SK-N-MC (cell line): ENCODE data around the gene HLA-A.

Experiments
- EZH2 ChIP-seq: fragments of 200-600 bp; sonication (generic); IDR thresholded peaks from one replicate; pipeline ENCODE4 v1.6.1; 2017; ENCODE audit warnings: antibody characterized with exemption
- FOXP2 ChIP-seq: optimal IDR thresholded peaks from 2 replicates; pipeline ENCODE3; 2011; ENCODE audit warnings: mild to moderate bottlenecking, moderate library complexity; ENCODE audit not compliant: insufficient read depth; ENCODE audit errors: extremely low read length, control extremely low read depth
- POLR2AphosphoS5 ChIP-seq: IDR thresholded peaks from 2 replicates; pipeline ENCODE4 v1.6.1; 2012; ENCODE audit warnings: mild to moderate bottlenecking, low read depth, low read length, borderline replicate concordance

DNA sequence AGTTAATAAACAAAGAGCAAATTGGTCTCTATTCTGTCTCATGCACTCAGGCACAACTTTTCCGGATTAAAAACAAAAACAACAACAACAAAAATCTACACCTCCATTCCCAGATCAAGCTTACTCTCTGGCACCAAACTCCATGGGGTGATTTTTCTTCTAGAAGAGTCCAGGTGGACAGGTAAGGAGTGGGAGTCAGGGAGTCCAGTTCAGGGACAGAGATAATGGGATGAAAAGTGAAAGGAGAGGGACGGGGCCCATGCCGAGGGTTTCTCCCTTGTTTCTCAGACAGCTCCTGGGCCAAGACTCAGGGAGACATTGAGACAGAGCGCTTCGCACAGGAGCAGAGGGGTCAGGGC lies 437 bp upstream of the HLA-A start:
- TF ChIP-seq POLR2AphosphoS5: no peak
- no peak for TF ChIP-seq EZH2
- TF ChIP-seq FOXP2: no peak
